H1 (cell line): ENCODE measurements around the gene ZC3H18. TPM values are rescaled to one million over a fixed set of nuclear protein-coding genes. Genes with fewer than 3 reads are reported as not detected.

ENCODE experiments used
- SAP30 ChIP-seq: fragments of 300-600 bp; sonication (generic); IDR thresholded peaks from 2 replicates; pipeline ENCODE4 v1.7.1; 2012; ENCODE audit warnings: low read length, moderate library complexity, mild to moderate bottlenecking, inconsistent platforms; ENCODE audit not compliant: insufficient read depth, insufficient replicate concordance
- ZNF274 ChIP-seq: IDR thresholded peaks from 2 replicates; pipeline ENCODE4 v1.7.0; 2012; ENCODE audit warnings: low read length, borderline replicate concordance; ENCODE audit errors: extremely low read depth
- polyA plus RNA-seq, 7 experiments: library from polyadenylated mRNA; depleted of rRNA in 3 of 7; stranded (reverse) in 5 of 7; unstranded in 2 of 7; fragments of >200 nt in 5 of 7; fragments of 200-250 nt in 2 of 7; gene quantifications; 1 replicate in 5 of 7; 2 replicates in 1 of 7; 4 replicates in 1 of 7; pipeline versions ENCODE4 v1.2.1 to v1.2.3, GENCODE V29; 2011 to 2013; ENCODE audit warnings: missing spikeins in 2 of 7, mixed read lengths in 2 of 7
- total RNA-seq: library from RNA; stranded (reverse); fragmentation: NEBNext Ultra II Directional; extraction: Animal tissue kit (Norgen Biotek cat#: 25700); gene quantifications from 2 replicates; pipeline ENCODE4 v1.2.1, GENCODE V29; 2021

The ZC3H18 gene
- total and polyA plus RNA-seq, 2 of the 8 experiments (the other 6 are each of a cell fraction or from before 2014, with no cell fraction given), result 12.1 to 73.2 TPM

- no peak for TF ChIP-seq ZNF274
- TF ChIP-seq SAP30, result no peak
Measured at GRCh38 chr16:88553739-88554138, 16.5 kb upstream of the ZC3H18 start (continued).
